Neural cell (in vitro differentiated cells): ENCODE measurements around the gene CEMP1. TPM values are rescaled to one million over a fixed set of nuclear protein-coding genes. Genes with fewer than 3 reads are reported as not detected.

Experiments used
- H2AFZ ChIP-seq: fragments of 200-600, 300-800 bp; sonication (generic), shearing (Covaris generic); 2 replicates; pipeline ENCODE4 v1.6.0; 2014; ENCODE audit warnings: low read depth, mild to moderate bottlenecking, antibody characterized with exemption, low read length, moderate library complexity
- H3F3A ChIP-seq: fragments of 200-600 bp; shearing (Covaris generic); 2 replicates; pipeline ENCODE4 v1.6.1; 2016; ENCODE audit warnings: mild to moderate bottlenecking, moderate library complexity, mixed read lengths, antibody characterized with exemption, low read length; ENCODE audit not compliant: insufficient read depth, poor library complexity, severe bottlenecking
- H3K27ac ChIP-seq: fragments of 200-600, 300-800 bp; sonication (generic), shearing (Covaris generic); 2 replicates; pipeline ENCODE4 v1.5.1; 2014; ENCODE audit warnings: mild to moderate bottlenecking, low read length, moderate library complexity
- H3K27me3 ChIP-seq: fragments of 300-800, 200-600 bp; sonication (generic), shearing (Covaris generic); 2 replicates; pipeline ENCODE4 v1.6.0; 2014; ENCODE audit warnings: mild to moderate bottlenecking, low read depth, low read length, moderate library complexity; ENCODE audit not compliant: insufficient read depth
- H3K36me3 ChIP-seq: fragments of 300-800, 200-600 bp; sonication (generic), shearing (Covaris generic); 2 replicates; pipeline ENCODE4 v1.5.1; 2014; ENCODE audit warnings: mild to moderate bottlenecking, antibody characterized with exemption, low read length, moderate library complexity; ENCODE audit not compliant: insufficient read depth
- H3K4me2 ChIP-seq: fragments of 300-800, 200-600 bp; sonication (generic), shearing (Covaris generic); 2 replicates; pipeline ENCODE4 v1.6.0; 2014; ENCODE audit warnings: mild to moderate bottlenecking, low read length
- H3K4me3 ChIP-seq: fragments of 300-800, 200-600 bp; sonication (generic), shearing (Covaris generic); 2 replicates; pipeline ENCODE4 v1.5.1; 2014; ENCODE audit warnings: mild to moderate bottlenecking, low read length, moderate library complexity
- H3K79me2 ChIP-seq: fragments of 200-600 bp; shearing (Covaris generic); replicated peaks from 2 replicates; pipeline ENCODE4 v1.6.0; 2014; ENCODE audit warnings: mild to moderate bottlenecking, low read length, moderate library complexity; ENCODE audit not compliant: insufficient read depth
- H3K9ac ChIP-seq: fragments of 300-800, 200-600 bp; sonication (generic), shearing (Covaris generic); 2 replicates; pipeline ENCODE4 v1.6.1; 2016; ENCODE audit warnings: mild to moderate bottlenecking, low read length, mixed read lengths
- H3K9me2 ChIP-seq: fragments of 200-600 bp; shearing (Covaris generic); 2 replicates; pipeline ENCODE4 v1.6.1; 2016; ENCODE audit warnings: mild to moderate bottlenecking, low read length, mixed read lengths; ENCODE audit not compliant: insufficient read depth
- H3K9me3 ChIP-seq: fragments of 200-600, 300-800 bp; sonication (generic), shearing (Covaris generic); 2 replicates; pipeline ENCODE4 v1.6.1; 2016; ENCODE audit warnings: mild to moderate bottlenecking, mixed run types, low read length, moderate library complexity, mixed read lengths
- H4K20me1 ChIP-seq: fragments of 200-600 bp; shearing (Covaris generic); 2 replicates; pipeline ENCODE4 v1.6.1; 2016; ENCODE audit warnings: mild to moderate bottlenecking, mixed run types; ENCODE audit not compliant: insufficient read depth
- CTCF ChIP-seq: fragments of 450-650 bp; IDR thresholded peaks from 2 replicates; pipeline ENCODE4 v1.5.1; 2014; ENCODE audit warnings: antibody characterized with exemption, mild to moderate bottlenecking, moderate library complexity; ENCODE audit not compliant: poor library complexity, severe bottlenecking
- EP300 ChIP-seq: fragments of 450-650 bp; conservative IDR thresholded peaks from 2 replicates; pipeline ENCODE4 v1.6.1; 2014; ENCODE audit warnings: antibody characterized with exemption, mild to moderate bottlenecking, moderate library complexity; ENCODE audit not compliant: poor library complexity, severe bottlenecking
- EZH2 ChIP-seq: fragments of 200-600, 300-800 bp; shearing (Covaris generic), sonication (generic); IDR thresholded peaks from 2 replicates; pipeline ENCODE4 v1.6.1; 2014; ENCODE audit warnings: antibody characterized with exemption, low read length, borderline replicate concordance, mild to moderate bottlenecking; ENCODE audit not compliant: insufficient read depth, poor library complexity, severe bottlenecking
- MXI1 ChIP-seq: fragments of 450-650 bp; conservative IDR thresholded peaks from 2 replicates; pipeline ENCODE4 v1.6.1; 2014; ENCODE audit warnings: antibody characterized with exemption, mild to moderate bottlenecking; ENCODE audit not compliant: poor library complexity, severe bottlenecking
- POLR2AphosphoS5 ChIP-seq: IDR thresholded peaks from 2 replicates; pipeline ENCODE4 v1.6.1; 2012
- RAD21 ChIP-seq: fragments of 450-650 bp; conservative IDR thresholded peaks from 2 replicates; pipeline ENCODE4 v1.6.1; 2014; ENCODE audit warnings: antibody characterized with exemption, mild to moderate bottlenecking, moderate library complexity
- SMC3 ChIP-seq: fragments of 450-650 bp; conservative IDR thresholded peaks from 2 replicates; pipeline ENCODE4 v1.6.1; 2014; ENCODE audit warnings: antibody characterized with exemption, mild to moderate bottlenecking, moderate library complexity; ENCODE audit not compliant: poor library complexity
- TAF1 ChIP-seq: IDR thresholded peaks from 2 replicates; pipeline ENCODE4 v1.6.1; 2012; ENCODE audit warnings: low read depth
- polyA plus RNA-seq: library from polyadenylated mRNA; depleted of rRNA; stranded (reverse); fragments of >200 nt; gene quantifications from 2 replicates; pipeline ENCODE4 v1.2.3, GENCODE V29; 2014
- TF ChIP-seq, protein P1 (sequence below): IDR thresholded peaks from 2 replicates; pipeline ENCODE4 v1.6.1; 2012; ENCODE audit warnings: borderline replicate concordance

CEMP1 gene
- polyA plus RNA-seq, 1 donor from 2014 or later: 0.46 TPM

GRCh38 chr16:2492292-2492691 lies 38.9 kb downstream of the CEMP1 start:
- no peaks in the 10 kb centered on the region for H3K36me3 ChIP-seq
- TF ChIP-seq TAF1: no peak
- no peak for TF ChIP-seq RAD21
- no peak for TF ChIP-seq CTCF
- no peak for TF ChIP-seq POLR2AphosphoS5
- no peak for TF ChIP-seq EP300
- TF ChIP-seq MXI1: no peak
- TF ChIP-seq SMC3: no peak

GRCh38 chr16:2490190-2491105 lies 40.8 kb downstream of the CEMP1 start:
- no peaks in the 10 kb centered on the region for H3K9me3 ChIP-seq
- H3K9ac ChIP-seq: no peak overlapping the region
- no peak overlapping the region for H3K4me2 ChIP-seq
- H3F3A ChIP-seq: no peaks in the 10 kb centered on the region
- H3K9me2 ChIP-seq: no peaks in the 10 kb centered on the region
- H3K79me2 ChIP-seq: no peaks in the 10 kb centered on the region
- no peak overlapping the region for H3K27ac ChIP-seq
- H2AFZ ChIP-seq: no peak overlapping the region
- H3K36me3 ChIP-seq: no peaks in the 10 kb centered on the region
- no peak for TF ChIP-seq EP300
- no peak for TF ChIP-seq TAF1
- TF ChIP-seq CTCF: no peak
- no peak for TF ChIP-seq POLR2AphosphoS5
- no peak for TF ChIP-seq RAD21
- no peak for TF ChIP-seq EZH2
- TF ChIP-seq MXI1: no peak
- TF ChIP-seq, protein P1, sequence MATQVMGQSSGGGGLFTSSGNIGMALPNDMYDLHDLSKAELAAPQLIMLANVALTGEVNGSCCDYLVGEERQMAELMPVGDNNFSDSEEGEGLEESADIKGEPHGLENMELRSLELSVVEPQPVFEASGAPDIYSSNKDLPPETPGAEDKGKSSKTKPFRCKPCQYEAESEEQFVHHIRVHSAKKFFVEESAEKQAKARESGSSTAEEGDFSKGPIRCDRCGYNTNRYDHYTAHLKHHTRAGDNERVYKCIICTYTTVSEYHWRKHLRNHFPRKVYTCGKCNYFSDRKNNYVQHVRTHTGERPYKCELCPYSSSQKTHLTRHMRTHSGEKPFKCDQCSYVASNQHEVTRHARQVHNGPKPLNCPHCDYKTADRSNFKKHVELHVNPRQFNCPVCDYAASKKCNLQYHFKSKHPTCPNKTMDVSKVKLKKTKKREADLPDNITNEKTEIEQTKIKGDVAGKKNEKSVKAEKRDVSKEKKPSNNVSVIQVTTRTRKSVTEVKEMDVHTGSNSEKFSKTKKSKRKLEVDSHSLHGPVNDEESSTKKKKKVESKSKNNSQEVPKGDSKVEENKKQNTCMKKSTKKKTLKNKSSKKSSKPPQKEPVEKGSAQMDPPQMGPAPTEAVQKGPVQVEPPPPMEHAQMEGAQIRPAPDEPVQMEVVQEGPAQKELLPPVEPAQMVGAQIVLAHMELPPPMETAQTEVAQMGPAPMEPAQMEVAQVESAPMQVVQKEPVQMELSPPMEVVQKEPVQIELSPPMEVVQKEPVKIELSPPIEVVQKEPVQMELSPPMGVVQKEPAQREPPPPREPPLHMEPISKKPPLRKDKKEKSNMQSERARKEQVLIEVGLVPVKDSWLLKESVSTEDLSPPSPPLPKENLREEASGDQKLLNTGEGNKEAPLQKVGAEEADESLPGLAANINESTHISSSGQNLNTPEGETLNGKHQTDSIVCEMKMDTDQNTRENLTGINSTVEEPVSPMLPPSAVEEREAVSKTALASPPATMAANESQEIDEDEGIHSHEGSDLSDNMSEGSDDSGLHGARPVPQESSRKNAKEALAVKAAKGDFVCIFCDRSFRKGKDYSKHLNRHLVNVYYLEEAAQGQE: no peak
- TF ChIP-seq SMC3: no peak
- H3K4me3 ChIP-seq: no peak overlapping the region
- no peaks in the 10 kb centered on the region for H4K20me1 ChIP-seq
- H3K27me3 ChIP-seq: no peaks in the 10 kb centered on the region

More at GRCh38 chr16:2492292-2492691, 38.9 kb downstream of the CEMP1 start:
- Histone ChIP-seq H4K20me1 (no peaks in the 10 kb centered on the region), H3K9ac (no peak overlapping the region), H3K4me2 (no peak overlapping the region), H3K9me2 (no peaks in the 10 kb centered on the region), H3K27ac (no peak overlapping the region), H3F3A (no peaks in the 10 kb centered on the region), H3K79me2 (no peaks in the 10 kb centered on the region), H3K4me3 (no peak overlapping the region), H3K27me3 (no peaks in the 10 kb centered on the region), H2AFZ (no peak overlapping the region), H3K9me3 (no peaks in the 10 kb centered on the region)
